ENCODE measurements around the gene LAMB4. TPM values are rescaled to one million over a fixed set of nuclear protein-coding genes. Genes with fewer than 3 reads are reported as not detected.

Gene LAMB4
- total and polyA plus RNA-seq, 2 of the 4 experiments (the other 2 are of a cell fraction) = 0.12 to 0.18 TPM

DNA sequence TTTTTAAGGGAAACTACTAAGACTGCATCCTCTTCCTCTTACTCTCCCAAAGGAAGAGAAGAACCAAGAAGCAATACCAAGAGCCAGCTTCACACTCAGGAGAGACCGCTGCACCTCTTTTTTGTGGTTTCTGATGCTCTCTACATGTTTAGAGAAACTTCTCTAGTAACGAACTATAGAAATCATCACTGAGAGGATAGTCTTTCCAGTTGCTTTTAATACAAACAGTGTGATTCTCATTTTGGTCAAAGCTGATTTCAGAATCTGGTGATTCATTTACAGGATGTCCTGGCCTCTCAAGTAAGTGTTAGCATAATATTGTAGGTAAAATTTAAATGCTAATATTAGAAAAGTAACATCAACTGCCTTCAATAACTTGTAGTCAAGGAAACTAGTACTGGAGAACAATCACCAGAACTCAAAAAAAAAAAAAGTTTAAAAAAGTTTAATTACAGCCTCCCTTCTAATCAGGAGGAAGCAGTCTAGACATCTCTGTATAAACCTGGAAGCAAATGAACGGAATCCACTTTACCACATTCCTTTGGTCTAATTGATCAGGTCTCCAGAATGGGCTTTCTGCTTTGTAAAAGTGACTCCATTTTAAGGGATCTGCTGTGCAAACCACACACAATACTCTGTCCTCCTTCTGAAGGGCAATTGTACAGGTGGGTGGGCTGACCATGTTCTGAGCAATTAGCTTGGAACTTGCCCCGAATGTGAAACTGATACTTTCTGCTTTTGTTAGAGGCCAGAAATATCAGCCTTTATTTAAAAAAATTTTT is 130.2 kb downstream of the LAMB4 start:
- Histone ChIP-seq H3K27me3 (ENCODE audit: control insufficient read depth, insufficient read depth, low read length) (no peaks in the 10 kb centered on the region), H3K9me3 (ENCODE audit: control insufficient read depth, insufficient read depth, low read length) (no peaks in the 10 kb centered on the region), H2AK9ac (replicated peaks; ENCODE audit: low read depth, low read length, poor library complexity) (no peak overlapping the region), H3K9ac (ENCODE audit: low read depth, low read length) (peak overlapping the region; percentile 47), H2BK15ac (ENCODE audit: low read depth, low read length) (peak overlapping the region; percentile 57; the same call in 1 of the 3 replicates), H3K4me2 (ENCODE audit: low read depth, low read length) (peak overlapping the region; percentile 56), H3K4me3 (ENCODE audit: insufficient read depth, low read depth, low read length) (no peak overlapping the region), H3K27ac (ENCODE audit: insufficient read depth, low read length) (peak overlapping the region; percentile 41), H2BK20ac (ENCODE audit: low read depth, low read length) (0 out of 2 replicates have a peak overlapping the region, but pooled peaks have one; percentile 16), H2AK5ac (ENCODE audit: low read depth, low read length) (peak overlapping the region; percentile 81), H3K79me1 (ENCODE audit: low read depth in 1 of 2, low read length in 2 of 2) (peaks cover 20 to 48% of the 10 kb centered on the region in 2 experiments), H3K56ac (ENCODE audit: extremely low read depth, insufficient read depth, low read length) (peak overlapping the region; percentile 55; the same call in 1 of the 2 replicates), H3K23ac (ENCODE audit: low read depth, low read length) (peak overlapping the region; percentile 78), H3K4me1 (ENCODE audit: control insufficient read depth, insufficient read depth, low read length) (peaks cover 28% of the 10 kb centered on the region), H3K4ac (ENCODE audit: low read depth, low read length) (peak overlapping the region; percentile 80), H2BK120ac (ENCODE audit: low read depth, low read length) (peak overlapping the region; percentile 66; the same call in 1 of the 2 replicates), H3K18ac (ENCODE audit: low read depth, low read length) (no peak overlapping the region), H4K20me1 (ENCODE audit: insufficient read depth, low read length) (peaks cover 23% of the 10 kb centered on the region), H2BK5ac (ENCODE audit: low read depth, low read length, poor library complexity, severe bottlenecking) (peak overlapping the region; percentile 37), H4K8ac (ENCODE audit: low read depth in 2 of 2, low read length in 2 of 2) (peak overlapping the region; percentile 21 to 67; a peak in 2 of 4 replicates), H3K36me3 (ENCODE audit: control insufficient read depth, insufficient read depth, low read length) (peaks cover 30% of the 10 kb centered on the region), H2AFZ (replicated peaks; ENCODE audit: low read length, poor library complexity) (no peak overlapping the region), H4K5ac (ENCODE audit: low read depth, low read length) (no peak overlapping the region), H4K91ac (ENCODE audit: insufficient read depth, low read depth, low read length) (peak overlapping the region; percentile 53; the same call in 1 of the 2 replicates), H3K9me1 (ENCODE audit: insufficient read depth, low read length) (peaks cover 12% of the 10 kb centered on the region), H3K14ac (replicated peaks; ENCODE audit: low read depth, low read length) (peak overlapping the region; percentile 51; the same call in 1 of the 2 replicates)
- intact Hi-C loops (cut with micrococcal nuclease) (loop anchor here (2.0 to 5.0 kb wide), 2 partner anchors 79 to 97 kb away; no protein-coding TSS in a partner anchor), in situ Hi-C loops (cut with MboI; ENCODE audit: low sequenced_read_pairs) (loop anchor here (5.0 kb wide), 1 partner anchor 137 kb away; no protein-coding TSS in a partner anchor), dilution Hi-C loops (cut with HindIII; ENCODE audit: low sequenced_read_pairs, unreplicated experiment) (loop anchor here (25.0 kb wide), 1 partner anchor 137 kb away; the partner anchor contains the start of gene LAMB4)
- BruUV-seq (replicated peaks) = no TSS peak
- DNase-seq (peak; percentile 60), ATAC-seq (ENCODE audit: low read depth) (no peak)
- no peak for TF ChIP-seq SMC3 (IDR thresholded peaks at IDR 0.05; ENCODE audit: low read depth, low read length)
- TF ChIP-seq RFX5 (IDR thresholded peaks at IDR 0.05; ENCODE audit: low read depth, low read length) = no peak
- TF ChIP-seq MXI1 (IDR thresholded peaks at IDR 0.05; ENCODE audit: borderline replicate concordance, low read depth, low read length) = no peak
- TF ChIP-seq CHD1 (IDR thresholded peaks at IDR 0.05; ENCODE audit: low read depth, low read length) = no peak
- ChIA-PET POLR2A (ENCODE audit: unreplicated experiment) (interaction anchor here (0.5 kb wide), 1 partner anchor 16 kb away, joined by 8 read pairs; no protein-coding TSS in a partner anchor), CTCF (no interaction called here)
- WGBS, 2 experiments (ENCODE audit: extremely low coverage in 2 of 2, insufficient read length in 1 of 2) = 52% methylated on average over 2 of the region's 4 CpGs; no CpG with 5 or more reads in 1 of the 2 experiments
